GM18909 (cell line): ENCODE results near the gene BACE2.

ENCODE experiments used
- ATAC-seq: cut with Tn5 transposase; IDR thresholded peaks from one replicate; pipeline ENCODE4 v1.9.1; 2021; ENCODE audit warnings: mild to moderate bottlenecking; ENCODE audit not compliant: unreplicated experiment, poor library complexity

Gene BACE2

GRCh38 chr21:41147096-41147978 lies 20.6 kb upstream of the BACE2 start:
- no peak for ATAC-seq

- ATAC-seq, result no peak
Measured at GRCh38 chr21:41147979-41148355, 20.0 kb upstream of the BACE2 start.

GRCh38 chr21:41148798-41149197 lies 19.2 kb upstream of the BACE2 start:
- no peak for ATAC-seq

GRCh38 chr21:41149199-41149598 lies 18.8 kb upstream of the BACE2 start:
- ATAC-seq, result no peak

GRCh38 chr21:41152147-41152546 lies 15.8 kb upstream of the BACE2 start:
- ATAC-seq, result no peak

GRCh38 chr21:41153443-41153842 lies 14.5 kb upstream of the BACE2 start:
- no peak for ATAC-seq

GRCh38 chr21:41156142-41156541 lies 11.8 kb upstream of the BACE2 start:
- ATAC-seq, result no peak

- no peak for ATAC-seq
Measured at GRCh38 chr21:41158026-41158425, 9.9 kb upstream of the BACE2 start.

GRCh38 chr21:41160036-41160435 lies 7.9 kb upstream of the BACE2 start:
- no peak for ATAC-seq

- no peak for ATAC-seq
Measured at GRCh38 chr21:41161428-41161827, 6.5 kb upstream of the BACE2 start.

- ATAC-seq, result no peak
Measured at GRCh38 chr21:41162096-41162495, 5.9 kb upstream of the BACE2 start.

GRCh38 chr21:41163091-41163490 lies 4.9 kb upstream of the BACE2 start:
- ATAC-seq, result no peak

GRCh38 chr21:41164052-41164451 lies 3.9 kb upstream of the BACE2 start:
- no peak for ATAC-seq

- ATAC-seq, result no peak
Measured at GRCh38 chr21:41164981-41165655, 2.8 kb upstream of the BACE2 start.

- ATAC-seq, result no peak
Measured at GRCh38 chr21:41166884-41167283, 1.1 kb upstream of the BACE2 start.

- ATAC-seq, result no peak
Measured at GRCh38 chr21:41168391-41169257, 664 bp downstream of the BACE2 start.

- no peak for ATAC-seq
Measured at GRCh38 chr21:41169258-41169576, 1.3 kb downstream of the BACE2 start.

GRCh38 chr21:41169701-41170100 lies 1.7 kb downstream of the BACE2 start:
- ATAC-seq, result no peak

GRCh38 chr21:41170442-41170841 lies 2.5 kb downstream of the BACE2 start:
- ATAC-seq, result no peak

- no peak for ATAC-seq
Measured at GRCh38 chr21:41170859-41171609, 3.1 kb downstream of the BACE2 start.
